H1 (cell line): ENCODE data around the gene C19orf47. TPM values are rescaled to one million over a fixed set of nuclear protein-coding genes. Genes with fewer than 3 reads are reported as not detected.

Source experiments
- CTCF ChIA-PET: fragments of 300-600 bp; sonication (Branson Sonifier 250); formaldehyde crosslinking; loops from one replicate; lab custom pipeline; 2021; ENCODE audit not compliant: partially characterized antibody; lab: Charles Lee
- POLR2A ChIA-PET: fragments of 300-600 bp; sonication (Branson Sonifier 250); formaldehyde crosslinking; loops from one replicate; lab custom pipeline; 2021; ENCODE audit warnings: inconsistent platforms; ENCODE audit not compliant: partially characterized antibody; lab: Charles Lee
- DNase-seq, 2 experiments: peaks; one replicate each; pipeline versions ENCODE4 v3.0.0 to v3.0.0-alpha.2; 2010 to 2022; ENCODE audit warnings: low spot score in 2 of 2, low read depth in 1 of 2, mixed read lengths in 1 of 2
- FAIRE-seq: peaks from 2 replicates; lab custom pipeline; 2011; peaks lifted over from hg19 to GRCh38; lab: Jason Lieb, UNC
- H2AFZ ChIP-seq: 2 replicates; pipeline ENCODE4 v1.8.1; 2012; ENCODE audit warnings: low read length, inconsistent platforms
- H2AK5ac ChIP-seq: 2 replicates; pipeline ENCODE4 v1.6.1; 2013; ENCODE audit warnings: low read depth, low read length
- H2BK120ac ChIP-seq: replicated peaks from 2 replicates; pipeline ENCODE3; 2013; ENCODE audit warnings: low read depth, low read length, inconsistent platforms
- H2BK12ac ChIP-seq: 2 replicates; pipeline ENCODE4 v1.6.1; 2013; ENCODE audit warnings: low read depth, low read length
- H2BK15ac ChIP-seq: 2 replicates; pipeline ENCODE4 v1.6.1; 2013; ENCODE audit warnings: low read length
- H2BK20ac ChIP-seq: 2 replicates; pipeline ENCODE4 v1.6.1; 2013; ENCODE audit warnings: low read length
- H2BK5ac ChIP-seq: 2 replicates; pipeline ENCODE4 v1.6.1; 2013; ENCODE audit warnings: low read depth, low read length
- H3K14ac ChIP-seq: 2 replicates; pipeline ENCODE4 v1.6.1; 2013; ENCODE audit warnings: inconsistent platforms; ENCODE audit not compliant: insufficient read length
- H3K18ac ChIP-seq: 2 replicates; pipeline ENCODE4 v1.6.1; 2013; ENCODE audit warnings: low read length; ENCODE audit errors: extremely low read depth
- H3K23ac ChIP-seq: 2 replicates; pipeline ENCODE4 v1.6.1; 2013; ENCODE audit warnings: inconsistent platforms; ENCODE audit not compliant: insufficient read length
- H3K23me2 ChIP-seq: 2 replicates; pipeline ENCODE4 v1.6.1; 2013; ENCODE audit warnings: low read depth, low read length
- H3K27ac ChIP-seq: 2 replicates; pipeline ENCODE4 v1.6.1; 2011; ENCODE audit warnings: low read depth, low read length, inconsistent platforms
- H3K27me3 ChIP-seq, 4 experiments: replicated peaks in 1 of 4; 1 replicate in 1 of 4; 2 replicates in 3 of 4; pipeline versions ENCODE4 v1.6.1 to v1.8.1; 2011 to 2013; ENCODE audit warnings: low read length in 3 of 4, mild to moderate bottlenecking in 3 of 4, inconsistent platforms in 2 of 4, mixed read lengths in 2 of 4, moderate library complexity in 1 of 4; ENCODE audit not compliant: control insufficient read depth in 3 of 4, insufficient read depth in 3 of 4; ENCODE audit errors: extremely low read depth in 1 of 4
- H3K36me3 ChIP-seq, 4 experiments: 2 replicates each; pipeline versions ENCODE4 v1.6.1 to v1.8.1; 2011 to 2013; ENCODE audit warnings: mild to moderate bottlenecking in 4 of 4, low read length in 3 of 4, moderate library complexity in 2 of 4, control low read depth in 1 of 4, inconsistent platforms in 1 of 4; ENCODE audit not compliant: insufficient read depth in 4 of 4, control insufficient read depth in 2 of 4
- H3K4ac ChIP-seq: replicated peaks from 2 replicates; pipeline ENCODE3; 2013; ENCODE audit warnings: low read length, low read depth, mixed read lengths, inconsistent platforms; ENCODE audit not compliant: insufficient read length
- H3K4me1 ChIP-seq, 4 experiments: replicated peaks in 1 of 4; 1 replicate in 1 of 4; 2 replicates in 3 of 4; pipeline versions ENCODE4 v1.6.1 to v1.8.1; 2011 to 2013; ENCODE audit warnings: low read length in 3 of 4, inconsistent platforms in 2 of 4, mixed read lengths in 1 of 4; ENCODE audit not compliant: insufficient read depth in 4 of 4, control insufficient read depth in 3 of 4
- H3K4me2 ChIP-seq, 2 experiments: 2 replicates each; pipeline versions ENCODE4 v1.6.1 to v1.8.1; 2011 to 2013; ENCODE audit warnings: low read depth in 2 of 2, low read length in 2 of 2, control low read depth in 1 of 2, inconsistent platforms in 1 of 2, mild to moderate bottlenecking in 1 of 2; ENCODE audit not compliant: insufficient read depth in 1 of 2
- H3K4me3 ChIP-seq, 4 experiments: fragments of 200-600, 300-600 bp in 1 of 4; sonication (generic), shearing (Covaris generic), sonication (Bioruptor Twin) in 1 of 4; 2 replicates each; pipeline versions ENCODE4 v1.5.1 to v1.8.1; 2011 to 2016; ENCODE audit warnings: low read length in 4 of 4, low read depth in 3 of 4, control low read depth in 2 of 4, inconsistent platforms in 2 of 4, mild to moderate bottlenecking in 2 of 4, mixed read lengths in 1 of 4, moderate library complexity in 1 of 4; ENCODE audit not compliant: insufficient read depth in 2 of 4; ENCODE audit errors: extremely low read depth in 1 of 4
- H3K56ac ChIP-seq: replicated peaks from 2 replicates; pipeline ENCODE3; 2013; ENCODE audit warnings: low read depth, mild to moderate bottlenecking, mixed read lengths, low read length, inconsistent platforms; ENCODE audit not compliant: insufficient read length
- H3K79me1 ChIP-seq: 2 replicates; pipeline ENCODE4 v1.6.1; 2013; ENCODE audit warnings: low read depth, low read length, control low read depth
- H3K79me2 ChIP-seq, 2 experiments: 2 replicates each; pipeline versions ENCODE4 v1.6.1 to v1.8.1; 2012 to 2013; ENCODE audit warnings: low read length in 2 of 2, mild to moderate bottlenecking in 2 of 2, inconsistent platforms in 1 of 2; ENCODE audit not compliant: insufficient read depth in 2 of 2, control insufficient read depth in 1 of 2
- H3K9ac ChIP-seq, 4 experiments: replicated peaks in 1 of 4; 1 replicate in 1 of 4; 2 replicates in 3 of 4; pipeline versions ENCODE4 v1.6.1 to v1.8.1; 2011 to 2013; ENCODE audit warnings: low read depth in 3 of 4, low read length in 3 of 4, control low read depth in 2 of 4, mild to moderate bottlenecking in 2 of 4, moderate library complexity in 2 of 4, inconsistent platforms in 1 of 4; ENCODE audit errors: extremely low read depth in 1 of 4
- H3K9me3 ChIP-seq, 2 experiments: 2 replicates each; pipeline versions ENCODE4 v1.6.1 to v1.8.1; 2012 to 2013; ENCODE audit warnings: mild to moderate bottlenecking in 2 of 2, moderate library complexity in 2 of 2, control low read depth in 1 of 2, inconsistent platforms in 1 of 2, low read depth in 1 of 2, low read length in 1 of 2, mixed read lengths in 1 of 2; ENCODE audit not compliant: insufficient read depth in 2 of 2
- H4K20me1 ChIP-seq, 2 experiments: replicated peaks in 1 of 2; 2 replicates each; pipeline versions ENCODE3 to v1.8.1; 2011 to 2013; ENCODE audit warnings: inconsistent platforms in 2 of 2, low read length in 2 of 2, mild to moderate bottlenecking in 1 of 2; ENCODE audit not compliant: insufficient read depth in 2 of 2, control insufficient read depth in 1 of 2
- H4K5ac ChIP-seq: 2 replicates; pipeline ENCODE4 v1.6.1; 2013; ENCODE audit warnings: low read length, low read depth, mixed read lengths, inconsistent platforms; ENCODE audit not compliant: insufficient read length
- H4K8ac ChIP-seq: 2 replicates; pipeline ENCODE4 v1.8.0; 2013; ENCODE audit warnings: mild to moderate bottlenecking, moderate library complexity, low read length, inconsistent platforms; ENCODE audit not compliant: insufficient read depth; ENCODE audit errors: extremely low read depth
- H4K91ac ChIP-seq: replicated peaks from 2 replicates; pipeline ENCODE3; 2013; ENCODE audit warnings: low read length, mixed read lengths, inconsistent platforms; ENCODE audit not compliant: insufficient read length
- CTCF ChIP-seq, 3 experiments: IDR thresholded peaks; 1 replicate in 2 of 3; 2 replicates in 1 of 3; pipeline versions ENCODE4 v1.5.1 to v1.6.1; 2011; ENCODE audit warnings: low read length in 3 of 3, mild to moderate bottlenecking in 3 of 3, inconsistent platforms in 2 of 3, low read depth in 1 of 3, moderate library complexity in 1 of 3; ENCODE audit not compliant: insufficient read depth in 1 of 3; ENCODE audit errors: control extremely low read depth in 1 of 3
- FOSL1 ChIP-seq: IDR thresholded peaks from 2 replicates; pipeline ENCODE4 v1.6.1; 2011; ENCODE audit warnings: mild to moderate bottlenecking, low read depth, low read length, moderate library complexity; ENCODE audit not compliant: insufficient read depth
- GTF2F1 ChIP-seq: IDR thresholded peaks from 2 replicates; pipeline ENCODE4 v1.6.1; 2012; ENCODE audit warnings: low read depth, low read length, improper control_type of control experiment, borderline replicate concordance
- KDM1A ChIP-seq: fragments of 200-600, 300-600 bp; sonication (generic); IDR thresholded peaks from 2 replicates; pipeline ENCODE4 v1.7.1; 2016; ENCODE audit warnings: mild to moderate bottlenecking, low read length, borderline replicate concordance
- MAFK ChIP-seq: IDR thresholded peaks from 2 replicates; pipeline ENCODE4 v1.6.1; 2012; ENCODE audit warnings: low read depth, mild to moderate bottlenecking, improper control_type of control experiment, low read length
- TBP ChIP-seq: IDR thresholded peaks from 2 replicates; pipeline ENCODE4 v1.6.1; 2011; ENCODE audit warnings: low read depth, low read length, improper control_type of control experiment
- TCF12 ChIP-seq: IDR thresholded peaks from 2 replicates; pipeline ENCODE4 v1.6.1; 2011; ENCODE audit warnings: low read depth, mild to moderate bottlenecking, low read length
- TEAD4 ChIP-seq: IDR thresholded peaks from 2 replicates; pipeline ENCODE4 v1.6.1; 2012; ENCODE audit warnings: low read depth, low read length, inconsistent platforms, mixed read lengths
- YY1 ChIP-seq: IDR thresholded peaks from 2 replicates; pipeline ENCODE4 v1.6.1; 2011; ENCODE audit warnings: low read depth, mild to moderate bottlenecking, low read length
- WGBS, 2 experiments: shearing (Covaris generic) in 1 of 2; methylation state at CpG; one replicate each; pipeline versions ENCODE4 v1.1.6 to v1.1.7; 2013 to 2015; ENCODE audit warnings: low lambda C conversion rate in 2 of 2, mixed read lengths in 2 of 2, inconsistent platforms in 1 of 2, low coverage in 1 of 2, missing lambda C conversion rate in 1 of 2; ENCODE audit not compliant: insufficient replicate concordance in 2 of 2, insufficient coverage in 1 of 2, insufficient read length in 1 of 2; ENCODE audit errors: extremely low coverage in 1 of 2, missing lambda C conversion rate in 1 of 2; 5-methylcytosine and 5-hydroxymethylcytosine counted together
- polyA plus RNA-seq, 7 experiments: library from polyadenylated mRNA; depleted of rRNA in 3 of 7; stranded (reverse) in 5 of 7; unstranded in 2 of 7; fragments of >200 nt in 5 of 7; fragments of 200-250 nt in 2 of 7; gene quantifications; 1 replicate in 5 of 7; 2 replicates in 1 of 7; 4 replicates in 1 of 7; pipeline versions ENCODE4 v1.2.1 to v1.2.3, GENCODE V29; 2011 to 2013; ENCODE audit warnings: missing spikeins in 2 of 7, mixed read lengths in 2 of 7
- total RNA-seq: library from RNA; stranded (reverse); fragmentation: NEBNext Ultra II Directional; extraction: Animal tissue kit (Norgen Biotek cat#: 25700); gene quantifications from 2 replicates; pipeline ENCODE4 v1.2.1, GENCODE V29; 2021

Gene C19orf47
- total and polyA plus RNA-seq, 2 of the 8 experiments (the other 6 are each of a cell fraction or from before 2014, with no cell fraction given): 17.8 to 27.3 TPM

- Histone ChIP-seq H3K56ac (no peak overlapping the region), H3K9ac (no peak overlapping the region), H3K27me3 (no peaks in the 10 kb centered on the region), H2BK5ac (no peak overlapping the region), H2AFZ (no peak overlapping the region), H3K23ac (no peak overlapping the region), H3K14ac (no peak overlapping the region), H4K91ac (no peak overlapping the region), H4K20me1 (peaks cover 7 to 17% of the 10 kb centered on the region in 2 experiments), H3K79me2 (peaks cover 4 to 91% of the 10 kb centered on the region in 2 experiments; a peak in 3 of 4 replicates), H2BK120ac (no peak overlapping the region), H3K9me3 (no peaks in the 10 kb centered on the region), H3K36me3 (peaks cover 0 to 3% (median 0%) of the 10 kb centered on the region in 4 experiments; a peak in 1 of 8 replicates), H3K23me2 (no peaks in the 10 kb centered on the region), H2BK12ac (no peak overlapping the region), H3K27ac (no peak overlapping the region), H3K4me3 (no peak overlapping the region), H3K18ac (no peak overlapping the region), H3K4me2 (no peak overlapping the region), H3K79me1 (peaks cover 34% of the 10 kb centered on the region), H3K4me1 (peaks cover 0 to 22% (median 13%) of the 10 kb centered on the region in 4 experiments; a peak in 6 of 7 replicates), H2BK15ac (no peak overlapping the region), H2BK20ac (no peak overlapping the region), H3K4ac (no peak overlapping the region), H2AK5ac (no peak overlapping the region), H4K5ac (no peak overlapping the region), H4K8ac (0 out of 2 replicates have a peak overlapping the region, but pooled peaks have one; percentile 12)
- POLR2A ChIA-PET: interaction anchor here (1.5 kb wide), 1 partner anchor 8 kb away, joined by 3 read pairs; no protein-coding TSS in a partner anchor
- CTCF ChIA-PET: interaction anchor here (0.9 to 2.8 kb wide), 8 partner anchors 8 to 60 kb away, joined by 3 to 12 read pairs (median 5); partner anchors contain the start of gene TTC9B
- FAIRE-seq (no peak), DNase-seq (no peak)
- 89% methylated on average over 16 of the region's 16 CpGs; no CpG with 5 or more reads in 1 of the 2 experiments for WGBS, 2 experiments
- no peak for TF ChIP-seq MAFK
- TF ChIP-seq CTCF (IDR thresholded peaks at IDR 0.05; ENCODE audit: control extremely low read depth in 1 of 3, insufficient read depth in 1 of 3, low read depth in 1 of 3, low read length in 3 of 3): no peak
- TF ChIP-seq TEAD4: no peak
- TF ChIP-seq YY1: no peak
- TF ChIP-seq GTF2F1: no peak
- no peak for TF ChIP-seq TCF12
- TF ChIP-seq FOSL1: no peak
- no peak for TF ChIP-seq KDM1A
- TF ChIP-seq TBP: no peak
Measured at GRCh38 chr19:40278361-40279035, 69.7 kb downstream of the C19orf47 start.
